CD14-positive monocyte (primary cell): Measurements from ENCODE around the gene MOXD1. TPM values are rescaled to one million over a fixed set of nuclear protein-coding genes. Genes with fewer than 3 reads are reported as not detected.

Source experiments
- DNase-seq, 3 donors: peaks; one replicate each; pipeline ENCODE4 v3.0.0-alpha.2; 2011 to 2022
- H2AFZ ChIP-seq: 2 replicates; pipeline ENCODE4 v1.6.0; 2012; ENCODE audit warnings: mild to moderate bottlenecking, low read depth, low read length, inconsistent platforms; ENCODE audit not compliant: insufficient read depth, poor library complexity, severe bottlenecking
- H3K27ac ChIP-seq, 2 donors: 1 replicate in 1 of 2; 2 replicates in 1 of 2; pipeline ENCODE4 v1.5.1; 2012 to 2013; ENCODE audit warnings: low read length in 2 of 2, control low read depth in 1 of 2, inconsistent platforms in 1 of 2, low read depth in 1 of 2, mild to moderate bottlenecking in 1 of 2
- H3K27me3 ChIP-seq, 2 donors: one replicate each; pipeline versions ENCODE4 v1.6.0 to v1.6.1; 2011 to 2013; ENCODE audit warnings: low read length in 2 of 2; ENCODE audit not compliant: control insufficient read depth in 2 of 2, insufficient read depth in 2 of 2
- H3K36me3 ChIP-seq, 2 donors: replicated peaks in 1 of 2; 1 replicate in 1 of 2; 2 replicates in 1 of 2; pipeline versions ENCODE4 v1.5.1 to v1.6.1; 2012 to 2013; ENCODE audit warnings: low read length in 2 of 2, control low read depth in 1 of 2, inconsistent platforms in 1 of 2, mild to moderate bottlenecking in 1 of 2; ENCODE audit not compliant: insufficient read depth in 2 of 2, control insufficient read depth in 1 of 2
- H3K4me1 ChIP-seq, 2 donors: 1 replicate in 1 of 2; 2 replicates in 1 of 2; pipeline versions ENCODE4 v1.5.1 to v1.6.1; 2012 to 2013; ENCODE audit warnings: low read length in 2 of 2, control low read depth in 1 of 2, inconsistent platforms in 1 of 2, mild to moderate bottlenecking in 1 of 2, moderate library complexity in 1 of 2; ENCODE audit not compliant: insufficient read depth in 2 of 2, control insufficient read depth in 1 of 2
- H3K4me2 ChIP-seq: replicated peaks from 2 replicates; pipeline ENCODE3; 2012; ENCODE audit warnings: low read length, moderate library complexity, mild to moderate bottlenecking; ENCODE audit not compliant: poor library complexity, severe bottlenecking; ENCODE audit errors: extremely low read depth
- H3K4me3 ChIP-seq, 3 experiments: fragments of 200-600 bp in 1 of 3; sonication (generic) in 1 of 3; replicated peaks in 1 of 3; 1 replicate in 2 of 3; 2 replicates in 1 of 3; pipeline ENCODE4 v1.5.1; 2011 to 2013; ENCODE audit warnings: low read length in 3 of 3, mild to moderate bottlenecking in 3 of 3, control low read depth in 2 of 3, low read depth in 2 of 3, inconsistent platforms in 1 of 3, moderate library complexity in 1 of 3
- H3K79me2 ChIP-seq: 2 replicates; pipeline ENCODE4 v1.6.0; 2012; ENCODE audit warnings: mild to moderate bottlenecking, control low read depth, inconsistent platforms, low read length, moderate library complexity; ENCODE audit not compliant: insufficient read depth
- H3K9ac ChIP-seq: 2 replicates; pipeline ENCODE4 v1.6.0; 2017; ENCODE audit warnings: low read length, mild to moderate bottlenecking; ENCODE audit not compliant: insufficient read depth, poor library complexity, severe bottlenecking
- H3K9me3 ChIP-seq, 2 donors: replicated peaks in 1 of 2; 1 replicate in 1 of 2; 2 replicates in 1 of 2; pipeline versions ENCODE4 v1.5.1 to v1.6.1; 2012 to 2013; ENCODE audit warnings: low read length in 2 of 2, control low read depth in 1 of 2; ENCODE audit not compliant: control insufficient read depth in 1 of 2, insufficient read depth in 1 of 2
- H4K20me1 ChIP-seq: 2 replicates; pipeline ENCODE4 v1.6.0; 2012; ENCODE audit warnings: mild to moderate bottlenecking, low read length, control low read depth, moderate library complexity; ENCODE audit not compliant: insufficient read depth
- H3K27ac Mint-ChIP-seq, 7 donors: one replicate each; pipeline ENCODE4 v1.8.0; 2020; ENCODE audit warnings: mild to moderate bottlenecking in 7 of 7, mixed read lengths in 7 of 7, moderate library complexity in 6 of 7, inconsistent platforms in 2 of 7
- H3K27me3 Mint-ChIP-seq, 3 donors: one replicate each; pipeline ENCODE4 v1.8.0; 2021 to 2022; ENCODE audit warnings: low read depth in 3 of 3, mild to moderate bottlenecking in 3 of 3, mixed read lengths in 3 of 3, moderate library complexity in 3 of 3, inconsistent platforms in 1 of 3
- H3K36me3 Mint-ChIP-seq, 2 donors: one replicate each; pipeline ENCODE4 v1.8.0; 2020; ENCODE audit warnings: mixed read lengths in 2 of 2, inconsistent platforms in 1 of 2, mild to moderate bottlenecking in 1 of 2
- H3K4me1 Mint-ChIP-seq: one replicate; pipeline ENCODE4 v1.8.0; 2020; ENCODE audit warnings: mild to moderate bottlenecking, mixed read lengths
- H3K4me3 Mint-ChIP-seq, 2 donors: one replicate each; pipeline ENCODE4 v1.8.0; 2020; ENCODE audit warnings: mild to moderate bottlenecking in 2 of 2, mixed read lengths in 2 of 2, moderate library complexity in 1 of 2
- H3K9me3 Mint-ChIP-seq, 7 donors: one replicate each; pipeline ENCODE4 v1.8.0; 2020 to 2022; ENCODE audit warnings: mixed read lengths in 7 of 7, mild to moderate bottlenecking in 6 of 7, moderate library complexity in 6 of 7, inconsistent platforms in 2 of 7
- CTCF ChIP-seq: fragments of 200-600 bp; IDR thresholded peaks from one replicate; pipeline ENCODE4 v1.8.0; 2022; ENCODE audit warnings: antibody characterized with exemption, mild to moderate bottlenecking
- WGBS: methylation state at CpG from one replicate; pipeline ENCODE4 v1.1.5; 2013; ENCODE audit warnings: missing lambda C conversion rate; ENCODE audit not compliant: insufficient coverage; 5-methylcytosine and 5-hydroxymethylcytosine counted together
- intact Hi-C, 2 donors: fragments of 100-400 bp; cut with micrococcal nuclease; formaldehyde crosslinking; loops; one replicate each; pipeline versions ENCODE4 v1.15.0 to v1.15.1; 2023
- polyA plus RNA-seq, 3 donors: library from polyadenylated mRNA; depleted of rRNA in 1 of 3; unstranded in 2 of 3; stranded (reverse) in 1 of 3; fragments of 300-500 nt in 2 of 3; fragments of >200 nt in 1 of 3; fragmentation: Illumina TruSeq in 2 of 3; gene quantifications; 1 replicate in 2 of 3; 2 replicates in 1 of 3; pipeline ENCODE4 v1.2.3, GENCODE V29; 2012 to 2021

MOXD1 gene
- polyA plus RNA-seq, 3 donors: not detected

- H3K9ac ChIP-seq: no peak overlapping the region
- no peaks in the 10 kb centered on the region for H3K36me3 Mint-ChIP-seq
- H2AFZ ChIP-seq: no peak overlapping the region
- no peak overlapping the region for H3K4me3 ChIP-seq
- 95% methylated on average over 5 of the region's 16 CpGs for WGBS
- H3K27ac ChIP-seq: no peak overlapping the region
- no peaks in the 10 kb centered on the region for H3K36me3 ChIP-seq
- no peak overlapping the region for H3K4me2 ChIP-seq
- H3K4me1 ChIP-seq: no peaks in the 10 kb centered on the region
- peaks cover 0 to under 1% of the 10 kb centered on the region in 2 donors for H3K9me3 ChIP-seq
- no peaks in the 10 kb centered on the region for H3K4me1 Mint-ChIP-seq
- H3K27me3 ChIP-seq: no peaks in the 10 kb centered on the region
- peaks cover 0 to 2% (median 2%) of the 10 kb centered on the region in 3 donors for H3K27me3 Mint-ChIP-seq
- peaks cover 0 to 5% (median 0%) of the 10 kb centered on the region in 7 donors for H3K9me3 Mint-ChIP-seq
- H4K20me1 ChIP-seq: no peaks in the 10 kb centered on the region
- intact Hi-C loops: no loop called here
- no peak for TF ChIP-seq CTCF
- H3K79me2 ChIP-seq: no peaks in the 10 kb centered on the region
- DNase-seq: no peak
- H3K4me3 Mint-ChIP-seq: no peak overlapping the region
- H3K27ac Mint-ChIP-seq: no peak overlapping the region
Measured at GRCh38 chr6:132246632-132247270, 154.5 kb downstream of the MOXD1 start.

- no peak overlapping the region for H2AFZ ChIP-seq
- no peak overlapping the region for H3K4me2 ChIP-seq
- no CpG with 5 or more reads among the region's 2 CpGs for WGBS
- H3K27ac ChIP-seq: no peak overlapping the region
- H3K4me1 Mint-ChIP-seq: no peaks in the 10 kb centered on the region
- H3K4me3 Mint-ChIP-seq: no peak overlapping the region
- no peak overlapping the region for H3K27ac Mint-ChIP-seq
- intact Hi-C loops: no loop called here
- DNase-seq: no peak
- TF ChIP-seq CTCF: no peak
- peaks cover 0 to 2% (median 2%) of the 10 kb centered on the region in 3 donors for H3K27me3 Mint-ChIP-seq
- H3K9me3 ChIP-seq: no peaks in the 10 kb centered on the region
- no peaks in the 10 kb centered on the region for H3K36me3 ChIP-seq
- H3K4me3 ChIP-seq: no peak overlapping the region
- H3K9ac ChIP-seq: no peak overlapping the region
- no peaks in the 10 kb centered on the region for H4K20me1 ChIP-seq
- H3K79me2 ChIP-seq: no peaks in the 10 kb centered on the region
- H3K4me1 ChIP-seq: no peaks in the 10 kb centered on the region
- no peaks in the 10 kb centered on the region for H3K27me3 ChIP-seq
- H3K36me3 Mint-ChIP-seq: no peaks in the 10 kb centered on the region
- H3K9me3 Mint-ChIP-seq: peaks cover 0 to 5% (median 0%) of the 10 kb centered on the region in 7 donors
Measured at GRCh38 chr6:132246120-132246617, 155.1 kb downstream of the MOXD1 start.

Other genes with a start within 250 kb of the MOXD1 start
- gene STX7, start 111.6 kb upstream of the MOXD1 start, polyA plus RNA-seq: 10 to 100 TPM; 49.7 to 85.1 (median 81.7) TPM
- not detected for gene TAAR9, start 136.8 kb upstream of the MOXD1 start, polyA plus RNA-seq
- not detected for gene TAAR8, start 151.2 kb upstream of the MOXD1 start, polyA plus RNA-seq
- not detected for gene TAAR6, start 168.8 kb upstream of the MOXD1 start, polyA plus RNA-seq
- gene TAAR5, start 188.3 kb upstream of the MOXD1 start, polyA plus RNA-seq: not detected
- not detected for gene TAAR2, start 222.8 kb upstream of the MOXD1 start, polyA plus RNA-seq